ENCODE measurements around the gene SHH.

DNA sequence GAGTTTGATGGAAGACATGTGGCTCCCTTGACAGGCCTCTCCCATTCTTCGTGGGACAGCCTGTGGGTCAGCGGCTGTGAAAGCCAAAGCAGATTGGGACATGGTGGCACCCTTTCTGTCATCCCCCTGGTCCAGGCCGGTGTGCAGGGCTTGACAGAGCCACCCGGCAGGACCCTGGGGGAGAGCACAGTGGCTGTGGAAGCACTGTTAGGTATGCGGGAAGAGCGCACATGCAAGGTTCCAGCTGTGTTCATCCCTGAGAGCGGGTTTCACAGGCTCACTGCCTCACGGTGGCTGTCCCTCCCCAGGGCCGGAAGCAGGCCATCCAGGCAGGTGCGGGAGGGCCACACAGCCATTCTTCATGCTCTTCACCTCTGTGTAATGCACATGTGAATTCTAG, 29.8 kb downstream of the SHH start:
- no peak for TF ChIP-seq RAD21 (IDR thresholded peaks at IDR 0.05; ENCODE audit: low read length)
- TF ChIP-seq, protein P1, sequence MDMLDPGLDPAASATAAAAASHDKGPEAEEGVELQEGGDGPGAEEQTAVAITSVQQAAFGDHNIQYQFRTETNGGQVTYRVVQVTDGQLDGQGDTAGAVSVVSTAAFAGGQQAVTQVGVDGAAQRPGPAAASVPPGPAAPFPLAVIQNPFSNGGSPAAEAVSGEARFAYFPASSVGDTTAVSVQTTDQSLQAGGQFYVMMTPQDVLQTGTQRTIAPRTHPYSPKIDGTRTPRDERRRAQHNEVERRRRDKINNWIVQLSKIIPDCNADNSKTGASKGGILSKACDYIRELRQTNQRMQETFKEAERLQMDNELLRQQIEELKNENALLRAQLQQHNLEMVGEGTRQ (IDR thresholded peaks at IDR 0.05; ENCODE audit: low read depth, low read length) = no peak
- TF ChIP-seq, protein P2, sequence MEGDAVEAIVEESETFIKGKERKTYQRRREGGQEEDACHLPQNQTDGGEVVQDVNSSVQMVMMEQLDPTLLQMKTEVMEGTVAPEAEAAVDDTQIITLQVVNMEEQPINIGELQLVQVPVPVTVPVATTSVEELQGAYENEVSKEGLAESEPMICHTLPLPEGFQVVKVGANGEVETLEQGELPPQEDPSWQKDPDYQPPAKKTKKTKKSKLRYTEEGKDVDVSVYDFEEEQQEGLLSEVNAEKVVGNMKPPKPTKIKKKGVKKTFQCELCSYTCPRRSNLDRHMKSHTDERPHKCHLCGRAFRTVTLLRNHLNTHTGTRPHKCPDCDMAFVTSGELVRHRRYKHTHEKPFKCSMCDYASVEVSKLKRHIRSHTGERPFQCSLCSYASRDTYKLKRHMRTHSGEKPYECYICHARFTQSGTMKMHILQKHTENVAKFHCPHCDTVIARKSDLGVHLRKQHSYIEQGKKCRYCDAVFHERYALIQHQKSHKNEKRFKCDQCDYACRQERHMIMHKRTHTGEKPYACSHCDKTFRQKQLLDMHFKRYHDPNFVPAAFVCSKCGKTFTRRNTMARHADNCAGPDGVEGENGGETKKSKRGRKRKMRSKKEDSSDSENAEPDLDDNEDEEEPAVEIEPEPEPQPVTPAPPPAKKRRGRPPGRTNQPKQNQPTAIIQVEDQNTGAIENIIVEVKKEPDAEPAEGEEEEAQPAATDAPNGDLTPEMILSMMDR (conservative IDR thresholded peaks at IDR 0.05; ENCODE audit: low read depth, low read length) = no peak
- TF ChIP-seq RFX5 (IDR thresholded peaks at IDR 0.05; ENCODE audit: low read depth, low read length) = no peak
- no peak for TF ChIP-seq SMC3 (IDR thresholded peaks at IDR 0.05; ENCODE audit: low read depth, low read length)
- TF ChIP-seq RCOR1 (IDR thresholded peaks at IDR 0.05; ENCODE audit: insufficient replicate concordance, low read length) = no peak
- no peak for TF ChIP-seq POLR2A (IDR thresholded peaks at IDR 0.05; ENCODE audit: low read depth, low read length)
- no peak for TF ChIP-seq CHD1 (IDR thresholded peaks at IDR 0.05; ENCODE audit: low read depth, low read length)
- TF ChIP-seq BHLHE40 (IDR thresholded peaks at IDR 0.05; ENCODE audit: low read depth, low read length) = no peak
- TF ChIP-seq CEBPB (IDR thresholded peaks at IDR 0.05; ENCODE audit: low read depth, low read length) = no peak
